H9 (cell line): ENCODE data around the gene ANTKMT. TPM values are rescaled to one million over a fixed set of nuclear protein-coding genes. Genes with fewer than 3 reads are reported as not detected.

Source experiments
- DNase-seq: peaks from one replicate; pipeline ENCODE4 v3.0.0-alpha.2; 2017
- H2AFZ ChIP-seq: one replicate; pipeline ENCODE4 v1.6.1; 2013; ENCODE audit warnings: mild to moderate bottlenecking, low read length, control low read depth, moderate library complexity
- H2AK5ac ChIP-seq: 2 replicates; pipeline ENCODE4 v1.6.1; 2013; ENCODE audit warnings: low read length, control low read depth, mixed read lengths; ENCODE audit not compliant: insufficient read length
- H2BK120ac ChIP-seq: one replicate; pipeline ENCODE4 v1.6.1; 2013; ENCODE audit warnings: low read depth, mild to moderate bottlenecking, low read length, control low read depth, inconsistent platforms; ENCODE audit not compliant: poor library complexity, severe bottlenecking
- H2BK12ac ChIP-seq: 2 replicates; pipeline ENCODE4 v1.6.1; 2013; ENCODE audit warnings: low read length, control low read depth, mixed read lengths, low read depth; ENCODE audit not compliant: insufficient read length
- H2BK15ac ChIP-seq: 2 replicates; pipeline ENCODE4 v1.6.1; 2013; ENCODE audit warnings: low read depth, low read length, control low read depth
- H2BK20ac ChIP-seq: one replicate; pipeline ENCODE4 v1.6.1; 2013; ENCODE audit warnings: low read depth, mild to moderate bottlenecking, low read length, control low read depth, inconsistent platforms; ENCODE audit not compliant: poor library complexity, severe bottlenecking
- H2BK5ac ChIP-seq: 2 replicates; pipeline ENCODE4 v1.6.1; 2013; ENCODE audit warnings: low read length, control low read depth, mixed read lengths; ENCODE audit not compliant: insufficient read length
- H3K14ac ChIP-seq: 2 replicates; pipeline ENCODE4 v1.6.1; 2013; ENCODE audit warnings: low read length, control low read depth; ENCODE audit not compliant: insufficient read depth
- H3K18ac ChIP-seq: 2 replicates; pipeline ENCODE4 v1.6.1; 2013; ENCODE audit warnings: low read depth, mild to moderate bottlenecking, mixed read lengths, low read length, control low read depth; ENCODE audit not compliant: insufficient read length
- H3K23ac ChIP-seq: 2 replicates; pipeline ENCODE4 v1.6.1; 2013; ENCODE audit warnings: low read length, control low read depth, mixed read lengths, low read depth; ENCODE audit not compliant: insufficient read length
- H3K23me2 ChIP-seq: 2 replicates; pipeline ENCODE4 v1.6.1; 2013; ENCODE audit warnings: low read depth, mild to moderate bottlenecking, mixed read lengths, low read length, control low read depth; ENCODE audit not compliant: insufficient read length, poor library complexity, severe bottlenecking
- H3K27ac ChIP-seq: 2 replicates; pipeline ENCODE4 v1.5.1; 2013; ENCODE audit warnings: low read length, control low read depth, mixed read lengths, low read depth; ENCODE audit not compliant: insufficient read length
- H3K27me3 ChIP-seq: 2 replicates; pipeline ENCODE4 v1.6.1; 2013; ENCODE audit warnings: low read length, control low read depth, inconsistent platforms; ENCODE audit not compliant: insufficient read depth
- H3K4ac ChIP-seq: 2 replicates; pipeline ENCODE4 v1.6.1; 2013; ENCODE audit warnings: low read depth, mild to moderate bottlenecking, control low read depth, inconsistent platforms, low read length, moderate library complexity
- H3K4me1 ChIP-seq: 2 replicates; pipeline ENCODE4 v1.6.1; 2013; ENCODE audit warnings: low read length, control low read depth, inconsistent platforms; ENCODE audit not compliant: insufficient read depth
- H3K4me2 ChIP-seq: 2 replicates; pipeline ENCODE4 v1.6.1; 2013; ENCODE audit warnings: low read length, control low read depth, mixed read lengths; ENCODE audit not compliant: insufficient read length, insufficient read depth
- H3K56ac ChIP-seq: 2 replicates; pipeline ENCODE4 v1.6.1; 2013; ENCODE audit warnings: low read depth, mild to moderate bottlenecking, mixed read lengths, low read length, control low read depth; ENCODE audit not compliant: insufficient read length
- H3K79me1 ChIP-seq: 2 replicates; pipeline ENCODE4 v1.6.1; 2013; ENCODE audit warnings: low read depth, mild to moderate bottlenecking, moderate library complexity, low read length, control low read depth, inconsistent platforms; ENCODE audit not compliant: insufficient read depth, poor library complexity, severe bottlenecking
- H3K79me2 ChIP-seq: 2 replicates; pipeline ENCODE4 v1.6.1; 2013; ENCODE audit warnings: low read length, control low read depth, inconsistent platforms; ENCODE audit not compliant: insufficient read depth
- H3K9ac ChIP-seq: 2 replicates; pipeline ENCODE4 v1.6.1; 2013; ENCODE audit warnings: low read length, control low read depth, mixed read lengths; ENCODE audit not compliant: insufficient read length; ENCODE audit errors: extremely low read depth
- H3K9me3 ChIP-seq: one replicate; pipeline ENCODE4 v1.6.1; 2013; ENCODE audit warnings: low read depth, low read length, inconsistent platforms; ENCODE audit not compliant: control insufficient read depth
- H3T11ph ChIP-seq: one replicate; pipeline ENCODE4 v1.6.1; 2013; ENCODE audit warnings: mild to moderate bottlenecking, low read length, control low read depth, inconsistent platforms
- H4K20me1 ChIP-seq: one replicate; pipeline ENCODE4 v1.6.1; 2013; ENCODE audit not compliant: control insufficient read depth, insufficient read length, insufficient read depth
- H4K5ac ChIP-seq: 2 replicates; pipeline ENCODE4 v1.6.1; 2013; ENCODE audit warnings: low read depth, mild to moderate bottlenecking, mixed read lengths, low read length, control low read depth; ENCODE audit not compliant: insufficient read length
- H4K8ac ChIP-seq: replicated peaks from 2 replicates; pipeline ENCODE4 v1.6.1; 2013; ENCODE audit warnings: low read length, control low read depth, mixed read lengths, low read depth; ENCODE audit not compliant: insufficient read length
- H4K91ac ChIP-seq: 2 replicates; pipeline ENCODE4 v1.6.1; 2013; ENCODE audit warnings: low read depth, mild to moderate bottlenecking, moderate library complexity, mixed read lengths, low read length, control low read depth; ENCODE audit not compliant: insufficient read length
- H3K27ac Mint-ChIP-seq, 3 experiments: 2 replicates in 2 of 3; 3 replicates in 1 of 3; pipeline ENCODE4 v1.8.0; 2020 to 2021; ENCODE audit warnings: mixed read lengths in 3 of 3, mild to moderate bottlenecking in 1 of 3, moderate library complexity in 1 of 3
- H3K27me3 Mint-ChIP-seq: 2 replicates; pipeline ENCODE4 v1.8.0; 2021; ENCODE audit warnings: low read depth, mild to moderate bottlenecking, moderate library complexity, mixed read lengths
- H3K36me3 Mint-ChIP-seq, 3 experiments: 2 replicates in 2 of 3; 3 replicates in 1 of 3; pipeline ENCODE4 v1.8.0; 2020 to 2021; ENCODE audit warnings: low read depth in 3 of 3, mixed read lengths in 3 of 3; ENCODE audit not compliant: insufficient read depth in 1 of 3
- H3K4me1 Mint-ChIP-seq, 2 experiments: 2 replicates each; pipeline ENCODE4 v1.8.0; 2020; ENCODE audit warnings: mixed read lengths in 2 of 2
- H3K4me3 Mint-ChIP-seq, 2 experiments: 2 replicates in 1 of 2; 3 replicates in 1 of 2; pipeline ENCODE4 v1.8.0; 2020 to 2021; ENCODE audit warnings: mild to moderate bottlenecking in 2 of 2, mixed read lengths in 2 of 2, moderate library complexity in 1 of 2
- H3K9me3 Mint-ChIP-seq, 2 experiments: 2 replicates in 1 of 2; 3 replicates in 1 of 2; pipeline ENCODE4 v1.8.0; 2020; ENCODE audit warnings: mild to moderate bottlenecking in 2 of 2, mixed read lengths in 2 of 2, moderate library complexity in 1 of 2
- CTCF ChIP-seq: fragments of 200-600 bp; sonication (generic); conservative IDR thresholded peaks from 3 replicates; pipeline ENCODE4 v1.8.0; 2021; ENCODE audit warnings: antibody characterized with exemption, mild to moderate bottlenecking
- WGBS: extraction: QIAGEN DNeasy Blood & Tissue Kit; methylation state at CpG from one replicate; pipeline ENCODE4 v1.1.7; 2013; ENCODE audit warnings: missing lambda C conversion rate, low lambda C conversion rate, mixed read lengths; ENCODE audit not compliant: insufficient read length; ENCODE audit errors: extremely low coverage; 5-methylcytosine and 5-hydroxymethylcytosine counted together
- total RNA-seq: library from RNA; stranded (reverse); gene quantifications from 2 replicates; pipeline ENCODE4 v1.2.1, GENCODE V29; 2021

ANTKMT gene
- total RNA-seq, 1 experiment from 2014 or later: 31.5 TPM

GRCh38 chr16:764184-764750, 43.3 kb downstream of the ANTKMT start:
- Histone ChIP-seq H3T11ph (no peak overlapping the region), H3K9ac (no peak overlapping the region), H3K9me3 (no peaks in the 10 kb centered on the region), H3K79me2 (no peaks in the 10 kb centered on the region), H3K4me2 (no peak overlapping the region), H3K23ac (no peak overlapping the region), H4K91ac (no peak overlapping the region), H3K27ac (no peak overlapping the region), H3K4ac (no peak overlapping the region), H2BK20ac (no peak overlapping the region), H3K18ac (no peak overlapping the region), H2BK120ac (no peak overlapping the region), H3K79me1 (no peaks in the 10 kb centered on the region), H2BK12ac (no peak overlapping the region), H4K20me1 (no peaks in the 10 kb centered on the region), H2AK5ac (no peak overlapping the region), H2BK15ac (no peak overlapping the region), H3K4me1 (no peaks in the 10 kb centered on the region), H4K8ac (no peak overlapping the region), H3K27me3 (no peaks in the 10 kb centered on the region), H3K14ac (no peak overlapping the region), H3K23me2 (no peaks in the 10 kb centered on the region), H2BK5ac (no peak overlapping the region), H2AFZ (no peak overlapping the region), H3K56ac (no peak overlapping the region), H4K5ac (no peak overlapping the region)
- WGBS: no CpG with 5 or more reads among the region's 20 CpGs
- no peak for DNase-seq
- Mint-ChIP-seq H3K27ac (peak overlapping the region in 1 of 3 experiments; percentile 65; a peak in 2 of 7 replicates), H3K9me3 (no peaks in the 10 kb centered on the region), H3K4me1 (peaks cover 0 to 9% of the 10 kb centered on the region in 2 experiments; a peak in 2 of 4 replicates), H3K4me3 (no peak overlapping the region), H3K36me3 (no peaks in the 10 kb centered on the region), H3K27me3 (peaks cover 8% of the 10 kb centered on the region)
- TF ChIP-seq CTCF: no peak
